ENCODE measurements around the gene TC2N. TPM values are rescaled to one million over a fixed set of nuclear protein-coding genes. Genes with fewer than 3 reads are reported as not detected.

The TC2N gene
- total and polyA plus RNA-seq, 2 of the 4 experiments (the other 2 are of a cell fraction): 0.03 to 0.18 TPM

DNA sequence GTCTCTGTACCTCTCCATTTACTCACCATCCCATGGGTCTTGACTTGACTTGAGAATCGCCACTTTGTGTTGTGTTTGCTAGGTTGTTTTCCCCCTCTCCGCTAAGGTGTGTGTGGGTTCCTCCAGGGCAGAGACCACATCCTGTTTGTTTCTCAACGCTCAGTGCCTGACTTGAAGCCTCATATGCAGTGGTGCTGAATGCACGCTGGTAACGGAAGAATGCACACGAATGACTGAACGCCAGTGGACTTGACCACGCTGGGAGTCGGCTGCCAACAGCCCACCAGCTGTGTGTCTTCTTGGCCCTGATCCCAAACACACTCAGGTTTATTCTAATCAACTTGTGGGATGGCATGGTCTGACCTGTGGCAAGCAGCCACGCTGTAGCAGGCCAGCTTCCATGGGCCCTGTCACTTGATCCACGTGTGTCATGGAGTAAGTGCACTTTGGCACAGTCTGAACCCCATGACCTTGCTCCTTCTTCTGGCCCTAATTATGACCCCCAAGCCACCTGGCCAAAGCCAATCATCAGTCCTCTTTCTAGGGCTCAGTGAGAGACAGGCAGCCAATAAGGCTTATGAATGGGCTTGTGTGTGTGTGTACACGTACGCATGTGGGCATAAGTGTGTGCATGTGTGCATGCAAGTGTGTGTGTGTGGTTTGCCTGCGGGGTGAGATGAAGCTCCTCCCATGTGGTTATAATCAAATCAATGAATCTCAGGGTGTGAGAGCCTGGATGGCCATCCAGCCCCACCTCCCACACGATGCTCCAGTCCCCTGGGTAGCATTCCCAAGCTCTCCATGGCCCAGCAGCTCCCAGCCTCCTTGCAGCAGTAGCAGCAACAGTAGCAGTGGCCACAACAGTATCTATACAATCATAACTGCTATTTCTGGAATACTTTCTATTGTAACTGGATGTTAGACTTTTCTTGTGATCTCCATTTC is 6.4 kb upstream of the TC2N start:
- in situ Hi-C loops (cut with MboI; ENCODE audit: low sequenced_read_pairs): no loop called here

More for the DNA sequence above, 6.4 kb upstream of the TC2N start:
- H3K79me1 ChIP-seq (ENCODE audit: low read depth in 1 of 2, low read length in 2 of 2): no peaks in the 10 kb centered on the region; a peak in 1 of 4 replicates
- H2BK120ac ChIP-seq (ENCODE audit: low read depth, low read length): no peak overlapping the region
- H3K4me3 ChIP-seq (ENCODE audit: insufficient read depth, low read depth, low read length): no peak overlapping the region
- H3K4me2 ChIP-seq (ENCODE audit: low read depth, low read length): no peak overlapping the region
- no peak for ATAC-seq (ENCODE audit: low read depth)
- no TSS peak for BruUV-seq (replicated peaks)
- no peak overlapping the region for H3K4ac ChIP-seq (ENCODE audit: low read depth, low read length)
- WGBS, 2 experiments (ENCODE audit: extremely low coverage in 2 of 2, insufficient read length in 1 of 2): 77% methylated on average over 9 of the region's 15 CpGs; no CpG with 5 or more reads in 1 of the 2 experiments
- no peaks in the 10 kb centered on the region for H3K27me3 ChIP-seq (ENCODE audit: control insufficient read depth, insufficient read depth, low read length)
- H3K14ac ChIP-seq (replicated peaks; ENCODE audit: low read depth, low read length): no peak overlapping the region
- TF ChIP-seq NFE2L2 (IDR thresholded peaks at IDR 0.05; ENCODE audit: low read depth, low read length) (no peak), CTCF (conservative IDR thresholded peaks at IDR 0.05; ENCODE audit: low read depth, low read length) (no peak)
- H2AK5ac ChIP-seq (ENCODE audit: low read depth, low read length): no peak overlapping the region
- no peak overlapping the region for H3K56ac ChIP-seq (ENCODE audit: extremely low read depth, insufficient read depth, low read length)
- ChIA-PET POLR2A (ENCODE audit: unreplicated experiment) (no interaction called here), CTCF (no interaction called here)
- peaks cover 21% of the 10 kb centered on the region; the same call in 1 of the 2 replicates for H3K9me1 ChIP-seq (ENCODE audit: insufficient read depth, low read length)
- no peak overlapping the region for H2BK20ac ChIP-seq (ENCODE audit: low read depth, low read length)
- no peak overlapping the region for H3K23ac ChIP-seq (ENCODE audit: low read depth, low read length)
- dilution Hi-C loops (cut with HindIII; ENCODE audit: low sequenced_read_pairs, unreplicated experiment): no loop called here
- peak; percentile 21 for DNase-seq
- no peak overlapping the region for H2BK5ac ChIP-seq (ENCODE audit: low read depth, low read length, poor library complexity, severe bottlenecking)
- no peak overlapping the region for H2AK9ac ChIP-seq (replicated peaks; ENCODE audit: low read depth, low read length, poor library complexity)
- H3K27ac ChIP-seq (ENCODE audit: insufficient read depth, low read length): no peak overlapping the region
- H4K91ac ChIP-seq (ENCODE audit: insufficient read depth, low read depth, low read length): no peak overlapping the region
- H4K8ac ChIP-seq (ENCODE audit: low read depth in 2 of 2, low read length in 2 of 2): no peak overlapping the region
- no peaks in the 10 kb centered on the region for H4K20me1 ChIP-seq (ENCODE audit: insufficient read depth, low read length)
- H3K4me1 ChIP-seq (ENCODE audit: control insufficient read depth, insufficient read depth, low read length): peaks cover 19% of the 10 kb centered on the region
- no peak overlapping the region for H2AFZ ChIP-seq (replicated peaks; ENCODE audit: low read length, poor library complexity)
- H3K18ac ChIP-seq (ENCODE audit: low read depth, low read length): no peak overlapping the region
- no peak overlapping the region for H3K9ac ChIP-seq (ENCODE audit: low read depth, low read length)
- peaks cover 49% of the 10 kb centered on the region for H3K36me3 ChIP-seq (ENCODE audit: control insufficient read depth, insufficient read depth, low read length)
- no peak overlapping the region for H4K5ac ChIP-seq (ENCODE audit: low read depth, low read length)
- H3K9me3 ChIP-seq (ENCODE audit: control insufficient read depth, insufficient read depth, low read length): no peaks in the 10 kb centered on the region
- intact Hi-C loops (cut with micrococcal nuclease): no loop called here
- H2BK15ac ChIP-seq (ENCODE audit: low read depth, low read length): no peak overlapping the region
